HG02588 (cell line): ENCODE measurements around the gene CEP112.
A peak's percentile ranks its signal among the peaks of the same experiment; 100 is the strongest.

ENCODE experiments used
- ATAC-seq: cut with Tn5 transposase; IDR thresholded peaks from one replicate; pipeline ENCODE4 v1.9.1; 2021; ENCODE audit warnings: mild to moderate bottlenecking, moderate library complexity; ENCODE audit not compliant: unreplicated experiment

Gene CEP112

GRCh38 chr17:66191593-66192377 lies at the start of gene CEP112:
Gene CEP112 (minus strand): TSS chr17:66192133.
- peak; percentile 70 for ATAC-seq

- no peak for ATAC-seq
Measured at GRCh38 chr17:66240630-66241029, 48.7 kb upstream of the CEP112 start.

GRCh38 chr17:66240013-66240412 lies 48.1 kb upstream of the CEP112 start:
- no peak for ATAC-seq

- ATAC-seq: no peak
Measured at GRCh38 chr17:66235377-66235994, 43.6 kb upstream of the CEP112 start.

- ATAC-seq: no peak
Measured at GRCh38 chr17:66234611-66235010, 42.7 kb upstream of the CEP112 start.

GRCh38 chr17:66233023-66233753 lies 41.3 kb upstream of the CEP112 start:
- ATAC-seq: no peak

GRCh38 chr17:66230922-66231591 lies 39.1 kb upstream of the CEP112 start:
- no peak for ATAC-seq

GRCh38 chr17:66229783-66230538 lies 38.0 kb upstream of the CEP112 start:
- no peak for ATAC-seq

GRCh38 chr17:66228887-66229782 lies 37.2 kb upstream of the CEP112 start, which contains the start of gene APOH:
Gene APOH (minus strand): TSS chr17:66229415. CDS start chr17:66229379, 36 bp downstream.
- ATAC-seq: no peak

GRCh38 chr17:66227212-66228045 lies 35.5 kb upstream of the CEP112 start:
- no peak for ATAC-seq

GRCh38 chr17:66222798-66223350 lies 30.9 kb upstream of the CEP112 start:
- no peak for ATAC-seq

GRCh38 chr17:66221755-66222530 lies 30.0 kb upstream of the CEP112 start:
- ATAC-seq: no peak

GRCh38 chr17:66221343-66221742 lies 29.4 kb upstream of the CEP112 start:
- no peak for ATAC-seq

GRCh38 chr17:66220079-66220835 lies 28.3 kb upstream of the CEP112 start:
- ATAC-seq: no peak

- ATAC-seq: no peak
Measured at GRCh38 chr17:66215529-66215911, 23.6 kb upstream of the CEP112 start.

GRCh38 chr17:66214884-66215528 lies 23.1 kb upstream of the CEP112 start:
- no peak for ATAC-seq
